GM19099 (cell line): ENCODE results near the gene ADGRL3.

Experiments used
- POLR2A ChIP-seq: IDR thresholded peaks from 3 replicates; pipeline ENCODE4 v1.6.1; 2011; ENCODE audit warnings: low read depth; ENCODE audit not compliant: insufficient read length; ENCODE audit errors: extremely low read depth

The ADGRL3 gene

DNA sequence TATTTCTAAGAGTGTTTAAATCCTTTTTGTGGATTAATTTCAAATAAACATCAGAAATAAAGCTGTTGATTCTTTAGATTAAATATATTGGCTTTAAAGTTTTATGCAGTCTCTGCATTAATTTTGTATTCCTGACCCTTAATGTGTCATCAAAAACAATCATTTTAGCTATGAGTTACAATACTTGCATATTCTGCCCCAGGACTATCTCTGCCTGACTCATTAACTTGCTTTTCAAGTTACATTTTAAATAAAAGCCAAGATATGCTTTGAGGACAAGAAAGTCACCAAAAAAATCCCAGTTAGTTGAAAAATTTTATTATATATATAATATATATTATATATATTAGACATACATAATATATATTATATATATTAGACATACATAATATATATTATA is 208.7 kb downstream of the ADGRL3 start:
- TF ChIP-seq POLR2A: no peak

DNA sequence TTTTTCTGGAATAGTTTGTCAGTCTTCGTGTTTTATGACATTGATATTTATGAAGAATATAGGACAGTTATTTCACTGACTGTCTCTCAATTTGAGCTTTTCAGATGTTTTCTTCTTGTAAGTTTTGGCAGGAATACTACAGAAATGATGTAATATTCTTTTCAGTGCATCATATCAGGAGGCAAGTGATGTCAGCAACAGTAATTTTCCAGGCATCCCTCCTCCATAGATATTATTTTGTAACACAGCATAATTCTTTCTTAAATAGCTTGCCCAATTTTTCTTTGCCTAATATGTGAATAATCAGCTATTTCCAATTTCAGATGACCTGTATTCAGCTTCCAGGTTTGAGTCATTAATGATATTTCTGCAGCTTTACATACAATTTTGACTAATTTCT is 211.1 kb downstream of the ADGRL3 start:
- TF ChIP-seq POLR2A: no peak

DNA sequence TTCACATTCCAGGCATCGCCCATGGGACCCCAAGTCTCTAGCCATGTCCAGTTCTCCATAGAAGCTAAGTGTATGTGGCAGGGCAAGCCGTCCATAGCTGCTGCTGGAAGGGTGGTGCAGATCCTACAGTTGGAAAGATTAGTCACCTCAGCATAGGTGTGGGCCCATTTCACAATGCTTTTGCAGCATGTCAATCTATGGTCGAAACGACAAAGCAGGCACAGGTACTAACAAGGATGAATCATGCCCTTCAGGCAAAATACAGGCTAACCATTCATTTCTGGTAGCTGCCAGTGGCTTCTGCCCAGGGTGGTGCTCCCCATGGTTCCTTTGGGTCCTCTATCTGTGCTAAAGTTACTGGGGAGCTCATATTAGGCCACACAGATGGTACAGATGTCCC is 225.2 kb downstream of the ADGRL3 start:
- no peak for TF ChIP-seq POLR2A

DNA sequence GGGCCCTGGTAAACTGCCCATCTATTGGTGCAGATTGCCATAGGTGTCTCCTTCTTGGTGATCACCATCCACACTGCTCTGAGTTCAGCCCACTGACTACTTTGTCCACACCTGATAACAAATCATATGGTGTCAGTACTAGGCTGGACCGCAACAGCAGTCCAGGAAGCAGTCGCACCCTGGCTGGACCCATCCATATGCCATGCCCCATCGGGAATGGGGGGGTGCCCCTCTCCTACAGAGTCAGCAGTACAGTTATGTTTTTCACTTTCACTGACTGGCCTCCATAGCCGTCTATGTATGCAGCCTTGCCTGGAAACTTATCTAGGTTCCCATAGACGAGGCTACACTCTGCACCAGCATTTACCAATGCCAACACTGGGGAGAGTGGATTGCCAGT is 226.1 kb downstream of the ADGRL3 start:
- TF ChIP-seq POLR2A: no peak

GRCh38 chr4:61427099-61427817 is 227.1 kb downstream of the ADGRL3 start:
- no peak for TF ChIP-seq POLR2A

GRCh38 chr4:61427818-61428495 is 227.8 kb downstream of the ADGRL3 start:
- no peak for TF ChIP-seq POLR2A

DNA sequence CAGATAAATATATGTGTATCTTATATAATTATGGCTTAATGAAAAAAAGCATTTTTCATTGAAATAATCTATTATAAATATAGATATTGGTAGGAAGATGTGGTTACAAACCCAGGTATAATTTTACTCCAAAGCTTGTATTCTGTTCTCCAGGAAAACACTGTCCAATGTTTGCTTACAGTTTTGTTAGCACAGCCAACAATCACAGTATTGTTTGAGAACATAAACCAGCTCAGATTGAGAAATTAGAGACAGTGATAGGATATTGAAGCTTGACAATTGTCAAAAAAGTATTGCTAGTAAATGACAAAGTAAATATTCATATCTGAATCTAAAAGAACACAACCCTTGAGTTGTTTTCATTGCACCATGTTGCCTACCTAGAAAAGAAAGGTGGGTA is 228.8 kb downstream of the ADGRL3 start:
- no peak for TF ChIP-seq POLR2A

DNA sequence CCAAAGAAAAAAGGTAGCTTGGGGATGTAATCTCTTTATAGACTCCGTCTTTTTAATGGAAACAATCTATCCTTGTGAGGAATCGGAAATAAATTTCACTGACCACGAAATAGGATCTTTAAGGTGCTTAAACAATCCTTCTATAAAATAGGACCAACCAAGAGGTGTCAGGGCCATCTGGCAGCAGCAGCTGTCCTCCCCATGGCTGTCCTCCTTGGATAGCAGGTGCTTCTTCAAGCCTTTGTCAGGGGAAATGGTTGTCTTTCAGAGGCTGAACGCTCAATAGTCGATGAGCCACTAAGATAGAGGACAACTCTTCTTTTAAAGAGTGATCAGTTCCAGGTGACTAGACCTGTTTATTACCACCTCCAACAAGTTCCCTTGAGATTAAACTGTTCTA is 231.0 kb downstream of the ADGRL3 start:
- TF ChIP-seq POLR2A: no peak

GRCh38 chr4:61437923-61438322 is 237.8 kb downstream of the ADGRL3 start:
- no peak for TF ChIP-seq POLR2A

DNA sequence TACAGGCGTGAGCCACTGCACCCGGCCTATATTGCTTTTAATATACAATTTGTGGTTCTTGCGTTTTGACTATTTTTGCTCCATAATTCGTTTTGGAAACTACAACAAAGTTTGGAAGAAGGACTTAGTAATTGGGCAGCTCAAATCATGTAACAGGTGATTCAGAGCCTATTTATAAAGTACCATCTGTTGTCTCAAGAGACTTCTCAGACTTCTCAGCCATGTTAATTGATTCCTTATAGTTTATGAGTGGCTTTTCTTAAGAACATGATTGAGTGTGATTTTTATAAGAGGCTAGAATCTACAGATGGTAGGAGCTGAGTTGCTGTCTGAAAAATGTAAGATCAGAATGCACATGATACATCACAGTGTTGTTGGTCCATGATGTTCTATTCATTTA is 240.2 kb downstream of the ADGRL3 start:
- no peak for TF ChIP-seq POLR2A

GRCh38 chr4:61442936-61443335 is 242.8 kb downstream of the ADGRL3 start:
- no peak for TF ChIP-seq POLR2A

DNA sequence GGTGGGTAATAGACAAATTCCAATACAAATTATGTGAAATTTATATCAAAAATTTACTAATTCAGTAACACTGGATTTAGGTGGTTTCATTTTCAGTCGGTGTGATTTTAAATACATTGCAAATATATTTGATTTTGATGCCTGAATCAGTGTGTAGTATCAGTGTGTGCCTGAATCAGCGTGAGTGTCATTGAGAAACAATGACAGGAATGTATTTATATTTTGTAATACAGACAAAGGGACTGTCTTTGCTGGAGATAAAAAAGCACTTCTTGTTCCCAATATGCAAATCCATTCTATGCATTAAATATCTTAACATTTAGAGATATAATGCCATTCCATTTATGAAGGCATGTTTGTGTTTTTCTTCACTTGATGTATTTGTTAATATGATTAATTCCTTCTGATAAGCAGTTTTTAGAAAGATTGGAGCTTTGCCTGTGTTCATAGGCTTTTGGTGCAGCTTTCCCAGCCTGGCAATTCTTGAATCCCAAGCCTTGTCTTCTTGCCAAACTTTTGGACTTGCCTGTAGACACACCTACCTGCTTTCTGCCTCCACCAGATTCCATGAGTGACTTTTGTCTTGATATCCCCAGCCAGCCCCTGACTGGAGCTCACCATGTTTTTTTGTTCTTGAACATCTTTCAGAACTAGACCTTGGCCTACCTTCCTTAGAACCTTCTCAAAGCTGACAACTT is 243.8 kb downstream of the ADGRL3 start:
- no peak for TF ChIP-seq POLR2A

DNA sequence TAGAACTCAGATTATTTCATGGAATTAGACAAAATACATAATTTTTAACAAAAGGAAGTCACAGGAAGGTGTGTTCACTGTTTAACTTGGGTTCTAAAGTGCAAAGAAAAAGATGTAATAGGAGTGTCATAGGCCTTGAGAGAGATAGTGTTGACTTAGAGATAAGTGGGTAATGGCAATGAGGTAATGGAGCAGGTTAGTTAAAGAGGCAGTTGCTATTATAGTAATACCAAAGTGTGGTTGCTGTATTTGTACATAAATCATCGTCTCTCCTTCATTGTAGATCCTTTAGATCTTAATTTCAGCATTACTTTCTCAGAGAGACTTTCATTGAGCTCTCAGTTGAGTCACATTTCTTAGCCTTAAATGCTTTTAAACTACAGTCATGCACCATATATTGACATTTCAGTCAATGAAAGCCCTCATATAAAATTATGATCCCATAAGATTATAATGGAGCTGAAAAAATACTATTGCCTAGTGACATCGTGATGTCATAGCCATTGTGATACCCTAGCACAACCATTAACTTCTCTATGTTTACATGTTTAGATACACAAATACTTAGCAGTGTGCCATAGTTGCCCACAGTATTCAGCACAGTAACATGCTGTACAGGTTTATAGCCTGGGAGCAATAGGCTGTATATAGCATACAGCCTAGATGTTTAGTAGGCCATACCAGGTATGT is 245.4 kb downstream of the ADGRL3 start:
- no peak for TF ChIP-seq POLR2A

DNA sequence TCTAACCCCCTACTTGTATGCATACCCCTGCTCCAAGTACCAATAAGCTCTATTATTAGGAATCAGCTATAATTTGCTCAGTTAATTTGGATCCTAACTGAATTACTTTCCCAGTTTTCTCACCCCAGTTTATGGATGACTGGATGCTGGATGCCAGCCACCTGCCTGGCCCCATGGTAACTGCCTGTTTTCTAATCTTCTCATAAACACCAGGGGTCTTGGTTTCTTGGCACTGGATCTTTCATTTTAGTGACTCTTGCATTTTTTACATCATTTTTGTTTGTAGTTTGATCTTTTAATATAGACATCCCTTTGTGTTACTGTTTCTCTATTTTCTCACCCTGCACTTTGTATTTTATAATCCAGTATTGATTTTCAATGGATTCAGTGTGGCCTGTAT is 246.8 kb downstream of the ADGRL3 start:
- TF ChIP-seq POLR2A: no peak

DNA sequence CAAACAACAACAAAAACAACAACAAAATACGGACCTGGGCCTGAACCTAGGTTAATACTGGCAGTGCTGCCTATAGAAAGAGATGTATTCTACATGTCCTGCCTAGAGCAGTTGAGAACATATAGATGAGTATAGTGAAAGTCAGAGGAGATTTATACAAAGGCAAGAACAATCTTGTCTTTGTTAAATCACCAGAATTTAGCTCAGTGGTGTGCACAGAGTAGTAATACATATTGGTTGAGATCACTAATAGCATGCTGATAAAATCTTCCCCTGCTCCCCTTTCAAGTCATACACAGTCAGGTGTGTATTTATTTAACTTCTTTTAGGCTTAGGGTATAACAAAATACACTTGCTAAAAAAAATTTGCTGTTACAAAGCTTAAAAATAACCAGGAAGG is 247.8 kb downstream of the ADGRL3 start:
- no peak for TF ChIP-seq POLR2A
